Naive thymus-derived CD8-positive, alpha-beta T cell (primary cell): ENCODE measurements around the gene CFL2. TPM values are rescaled to one million over a fixed set of nuclear protein-coding genes. Genes with fewer than 3 reads are reported as not detected.
"Not testable (repeated sequence)": the region's sequence is repeated elsewhere in the genome, so short reads cannot be mapped to it uniquely, and the experiment has no call there.

Source experiments
- ATAC-seq, 2 donors: fragments of 150-1000 bp; cut with Tn5 transposase in 1 of 2; sonication (Bioruptor Pico), chemical (Tn5 transposase) in 1 of 2; 1 replicate in 1 of 2; 2 replicates in 1 of 2; pipeline ENCODE4 v1.10.0; 2021; ENCODE audit warnings: mild to moderate bottlenecking in 2 of 2, moderate library complexity in 2 of 2
- POLR2A ChIA-PET: fragments of 350-600 bp; sonication (Branson Sonifier 250); formaldehyde crosslinking; loops from one replicate; lab custom pipeline; 2021; ENCODE audit warnings: antibody characterized with exemption; lab: Charles Lee
- DNase-seq, 10 donors: peaks; one replicate each; pipeline versions ENCODE4 v3.0.0 to v3.0.0-alpha.2; 2020 to 2022
- H3K27ac Mint-ChIP-seq, 10 donors: one replicate each; pipeline ENCODE4 v1.8.0; 2020 to 2022; ENCODE audit warnings: mild to moderate bottlenecking in 10 of 10, mixed read lengths in 10 of 10, moderate library complexity in 4 of 10, inconsistent platforms in 1 of 10
- H3K27me3 Mint-ChIP-seq, 5 donors: one replicate each; pipeline ENCODE4 v1.8.0; 2021 to 2022; ENCODE audit warnings: mixed read lengths in 5 of 5
- H3K36me3 Mint-ChIP-seq, 3 donors: one replicate each; pipeline ENCODE4 v1.8.0; 2020 to 2022; ENCODE audit warnings: mixed read lengths in 3 of 3, mild to moderate bottlenecking in 2 of 3, inconsistent platforms in 1 of 3
- H3K4me1 Mint-ChIP-seq, 4 donors: one replicate each; pipeline ENCODE4 v1.8.0; 2021 to 2022; ENCODE audit warnings: mixed read lengths in 4 of 4
- H3K4me3 Mint-ChIP-seq, 10 donors: one replicate each; pipeline ENCODE4 v1.8.0; 2020 to 2022; ENCODE audit warnings: mild to moderate bottlenecking in 10 of 10, mixed read lengths in 10 of 10, moderate library complexity in 6 of 10, inconsistent platforms in 1 of 10
- H3K9me3 Mint-ChIP-seq, 9 donors: one replicate each; pipeline ENCODE4 v1.8.0; 2020 to 2022; ENCODE audit warnings: mixed read lengths in 9 of 9, mild to moderate bottlenecking in 3 of 9, inconsistent platforms in 1 of 9, moderate library complexity in 1 of 9
- polyA plus RNA-seq, 3 donors: library from polyadenylated mRNA; unstranded; fragments of 300-500 nt; fragmentation: Illumina TruSeq; gene quantifications; one replicate each; pipeline ENCODE4 v1.2.3, GENCODE V29; 2021
- total RNA-seq, 8 experiments: library from RNA in 2 of 8; stranded (reverse) in 2 of 8; gene quantifications; one replicate each; pipeline ENCODE4 v1.2.3 and lab custom pipeline; 2021 to 2026

Gene CFL2
- total RNA-seq (10 to 100 TPM; 21.3 to 22.7 TPM), polyA plus RNA-seq (10 to 100 TPM in 1 of 3 donors, 1 to 10 TPM in 2; 7.4 to 15.9 (median 7.7) TPM), total RNA-seq (lab: John Stamatoyannopoulos, UW) (13.3 to 90.2 (median 23.2) reads per million in 6 experiments)

DNA sequence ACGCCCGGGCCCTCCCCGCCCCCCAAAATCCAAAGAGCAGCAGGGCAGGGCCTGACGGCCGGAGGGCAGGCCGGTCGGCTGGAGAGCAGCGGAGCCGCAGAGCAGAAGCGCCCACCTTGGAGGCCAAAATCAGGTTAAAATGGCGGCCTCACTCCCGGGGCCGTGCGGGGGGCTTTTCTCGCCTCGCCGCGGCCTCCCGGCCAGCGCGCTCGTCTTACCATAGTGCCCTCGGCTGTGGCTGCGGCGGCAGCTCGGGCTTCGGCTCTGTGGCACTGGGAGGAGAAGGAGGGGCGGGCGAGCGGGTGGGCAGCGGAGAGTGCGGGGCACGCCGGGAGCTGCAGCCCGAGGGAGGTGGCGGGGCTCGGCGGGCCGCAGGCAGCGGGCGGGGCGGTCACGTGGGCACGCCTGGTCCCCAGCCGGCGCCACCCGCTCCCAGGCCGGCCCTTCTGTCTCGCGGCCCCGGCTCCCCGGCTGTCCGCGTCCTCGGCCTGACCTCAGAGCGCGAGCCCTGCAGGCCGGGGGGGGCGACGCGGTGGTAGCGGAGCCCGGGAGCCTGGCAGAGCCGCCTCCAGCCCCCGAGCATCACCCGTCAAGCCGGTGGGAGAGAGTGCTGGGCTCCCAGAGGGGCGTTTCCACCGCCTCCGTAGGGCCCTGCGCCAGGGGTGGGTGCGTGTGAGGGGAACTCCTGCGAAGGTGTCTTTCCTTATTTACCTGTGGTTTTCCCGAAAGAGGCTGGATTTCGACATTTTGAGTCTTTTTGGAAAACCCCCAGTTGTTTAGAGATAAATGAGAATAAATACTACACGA is at the start of gene CFL2:
Gene CFL2, minus strand, starts transcription at position 274 of the 807 bp plus-strand sequence. Its CDS starts 53 bp downstream, at position 221.
- Mint-ChIP-seq H3K4me1 (peaks cover 6 to 34% (median 22%) of the 10 kb centered on the region in 4 donors), H3K27ac (peak within 1 kb of the TSS; percentile 84 to 98 (median 94)), H3K27me3 (no peaks in the 10 kb centered on the region), H3K9me3 (no peaks in the 10 kb centered on the region), H3K36me3 (peaks cover 0 to 21% (median 0%) of the 10 kb centered on the region in 3 donors), H3K4me3 (peak within 1 kb of the TSS; percentile 86 to 95 (median 92))
- ATAC-seq (peak; percentile 88 to 89), DNase-seq (peak; percentile 43 to 85 (median 68))
- POLR2A ChIA-PET: interaction anchor here (1.0 to 1.7 kb wide), 3 partner anchors 8 to 158 kb away, joined by 3 to 5 read pairs (median 3); partner anchors contain the start of gene SNX6

DNA sequence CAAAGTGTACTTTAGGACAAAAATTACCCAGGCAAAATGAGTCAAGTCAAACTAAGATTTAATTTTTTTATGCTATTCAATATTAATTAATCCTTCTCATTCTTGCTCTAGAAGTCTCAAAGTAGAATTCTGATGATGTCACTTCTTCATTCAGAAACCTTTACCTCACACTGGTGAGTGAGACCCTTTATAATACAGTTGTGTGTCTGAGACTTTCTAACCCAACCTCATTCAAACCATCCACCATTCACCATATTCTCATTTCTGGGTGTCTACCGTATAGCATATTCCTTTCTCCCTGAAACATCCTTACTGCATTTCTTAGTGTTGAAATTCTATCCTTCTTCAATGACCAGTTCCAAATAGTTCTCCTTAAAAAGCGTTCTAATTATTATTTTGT is 40.8 kb upstream of the CFL2 start:
- ATAC-seq (no peak), DNase-seq (no peak)
- H3K27me3 Mint-ChIP-seq: no peaks in the 10 kb centered on the region
- H3K36me3 Mint-ChIP-seq: peaks cover 0 to 79% (median 15%) of the 10 kb centered on the region in 3 donors
- peaks cover 0 to 2% (median 0%) of the 10 kb centered on the region in 4 donors for H3K4me1 Mint-ChIP-seq
- POLR2A ChIA-PET: no interaction called here
- H3K9me3 Mint-ChIP-seq: no peaks in the 10 kb centered on the region
- H3K27ac Mint-ChIP-seq: peak overlapping the region in 1 of 10 donors; percentile 0
- H3K4me3 Mint-ChIP-seq: no peak overlapping the region

DNA sequence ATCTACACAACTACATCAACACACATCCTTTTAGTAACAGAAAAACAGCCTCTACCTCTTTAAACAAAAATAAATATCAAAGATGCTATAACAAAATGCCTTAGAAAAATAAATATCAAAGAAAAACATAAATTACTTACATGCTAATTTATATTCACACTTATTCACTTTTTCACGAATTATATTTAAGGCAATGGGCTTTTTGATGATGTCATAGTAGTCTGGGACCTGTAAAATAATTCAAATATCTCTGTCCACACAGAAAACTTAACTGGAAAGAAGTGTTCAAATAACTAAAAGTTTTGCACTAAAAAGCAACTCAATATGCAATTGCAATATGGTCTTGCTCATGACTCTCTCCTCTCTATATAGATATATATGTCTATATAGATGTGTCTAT is 40.3 kb upstream of the CFL2 start:
- ATAC-seq: no peak
- POLR2A ChIA-PET: no interaction called here
- Mint-ChIP-seq H3K27ac (peak overlapping the region in 3 of 10 donors; percentile 32 to 56 (median 53)), H3K4me1 (peaks cover 0 to 2% (median 0%) of the 10 kb centered on the region in 4 donors), H3K9me3 (no peaks in the 10 kb centered on the region), H3K4me3 (no peak overlapping the region), H3K27me3 (no peaks in the 10 kb centered on the region), H3K36me3 (peaks cover 0 to 76% (median 13%) of the 10 kb centered on the region in 3 donors)
- DNase-seq: no peak

DNA sequence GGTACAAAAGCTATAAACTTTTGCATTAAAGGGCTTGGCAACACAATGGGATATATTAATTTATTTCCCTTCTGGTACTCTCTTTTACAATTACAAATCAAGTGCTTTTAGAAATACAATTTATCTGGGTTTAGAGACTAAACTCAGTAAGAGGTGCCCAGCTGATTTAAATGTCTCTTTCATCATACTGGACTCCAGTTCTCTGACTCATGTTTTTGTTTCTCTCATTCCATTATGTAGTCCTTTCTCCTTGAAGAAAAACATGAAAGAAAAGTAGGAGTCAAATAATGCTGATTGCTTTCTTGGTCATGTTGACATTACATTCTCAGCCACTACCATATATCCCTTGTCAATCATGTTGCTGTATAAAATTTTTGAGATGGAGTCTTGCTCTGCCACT is 36.3 kb upstream of the CFL2 start:
- no peak for DNase-seq
- ATAC-seq: no peak
- H3K4me1 Mint-ChIP-seq: peaks cover 0 to 2% (median 0%) of the 10 kb centered on the region in 4 donors
- no peak overlapping the region for H3K4me3 Mint-ChIP-seq
- POLR2A ChIA-PET: no interaction called here
- H3K9me3 Mint-ChIP-seq: no peaks in the 10 kb centered on the region
- H3K27me3 Mint-ChIP-seq: no peaks in the 10 kb centered on the region
- peak overlapping the region in 1 of 10 donors; percentile 76 for H3K27ac Mint-ChIP-seq
- H3K36me3 Mint-ChIP-seq: peaks cover 0 to 41% (median 7%) of the 10 kb centered on the region in 3 donors

DNA sequence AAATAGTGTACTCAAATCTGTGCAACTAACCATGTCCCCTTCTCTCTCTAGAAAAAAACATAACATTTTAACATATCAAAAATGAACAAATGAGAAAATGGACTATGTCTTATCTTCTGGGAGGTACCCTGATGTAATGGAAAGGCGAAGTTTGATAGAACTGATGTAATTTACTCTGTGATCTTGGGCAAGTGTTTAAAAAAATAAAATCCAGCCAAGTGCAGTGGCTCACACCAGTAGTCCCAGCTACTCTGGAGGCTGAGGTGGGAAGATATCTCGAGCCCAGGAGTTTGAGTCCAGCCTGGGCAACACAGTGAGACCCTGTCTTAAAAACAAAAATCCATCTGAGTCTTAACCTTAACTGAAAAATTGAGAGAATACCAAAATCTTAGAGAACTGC is 35.8 kb upstream of the CFL2 start:
- Mint-ChIP-seq H3K9me3 (no peaks in the 10 kb centered on the region), H3K27me3 (no peaks in the 10 kb centered on the region), H3K36me3 (peaks cover 0 to 37% (median 4%) of the 10 kb centered on the region in 3 donors), H3K27ac (peak overlapping the region in 1 of 10 donors; percentile 53), H3K4me3 (no peak overlapping the region), H3K4me1 (no peaks in the 10 kb centered on the region)
- POLR2A ChIA-PET: no interaction called here
- DNase-seq (no peak), ATAC-seq (no peak)

DNA sequence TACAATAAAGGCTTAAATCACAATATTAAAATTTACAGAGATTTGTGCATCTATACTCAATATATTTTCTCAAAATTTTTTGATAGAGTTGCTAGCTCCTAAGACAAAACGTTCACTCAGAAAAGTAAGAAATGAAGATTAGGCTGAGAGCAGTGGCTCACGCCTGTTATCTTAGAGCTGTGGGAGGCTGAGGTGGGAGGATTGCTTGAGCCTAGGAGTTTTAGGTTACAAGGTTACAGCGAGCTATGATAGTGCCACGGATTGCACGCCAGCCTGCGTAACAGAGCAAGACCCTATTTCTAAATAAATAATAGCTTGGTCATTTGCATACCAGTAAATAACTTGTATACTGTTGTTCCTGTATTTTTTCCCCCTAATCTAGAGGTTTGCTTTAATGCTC is 35.0 kb upstream of the CFL2 start:
- ATAC-seq (no peak), DNase-seq (no peak)
- POLR2A ChIA-PET: no interaction called here

DNA sequence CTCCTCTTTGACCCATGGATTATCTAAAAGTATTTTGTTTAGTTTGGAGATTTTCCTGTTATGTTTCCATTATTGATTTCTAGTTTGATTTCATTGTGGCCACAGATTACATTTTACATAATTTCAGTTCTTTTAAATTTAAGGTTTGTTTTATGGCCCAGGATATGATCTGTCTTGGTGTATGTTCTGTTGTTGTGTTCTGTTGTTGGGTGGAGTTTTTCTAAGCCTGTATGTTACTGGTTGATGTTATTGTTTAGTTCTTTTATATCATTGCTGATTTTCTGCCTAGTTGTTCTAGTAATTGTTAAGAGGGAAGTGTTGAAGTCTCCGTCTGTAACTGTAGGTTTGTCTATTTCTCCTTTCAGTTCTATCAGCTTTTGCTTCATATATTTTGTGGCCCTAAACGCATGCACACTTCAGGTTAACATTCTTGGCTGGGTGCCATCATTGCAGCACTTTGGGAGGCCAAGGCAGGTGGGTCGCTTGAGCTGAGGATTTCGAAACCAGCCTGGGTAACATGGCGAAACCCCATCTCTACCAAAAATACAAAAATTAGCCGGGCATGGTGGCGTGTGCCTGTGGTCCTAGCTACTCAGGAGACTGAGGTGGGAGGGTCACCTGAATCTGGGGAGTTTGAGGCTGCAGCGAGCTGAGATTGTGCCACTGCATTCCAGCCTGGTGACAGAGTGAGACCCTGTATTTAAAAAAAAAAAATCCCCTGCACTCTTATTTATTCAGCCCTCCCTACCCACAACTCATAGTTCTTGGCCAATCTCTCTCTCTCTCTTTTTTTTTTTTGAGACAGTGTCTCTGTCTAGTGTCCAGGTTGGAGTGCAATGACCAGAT is 28.1 kb upstream of the CFL2 start:
- Mint-ChIP-seq H3K4me3 (peak overlapping the region in 2 of 10 donors; percentile 4 to 36), H3K4me1 (peaks cover 12 to 18% (median 15%) of the 10 kb centered on the region in 4 donors), H3K36me3 (peaks cover 0 to 4% (median 0%) of the 10 kb centered on the region in 3 donors), H3K27me3 (no peaks in the 10 kb centered on the region), H3K27ac (peak overlapping the region in 3 of 10 donors; percentile 20 to 74 (median 31)), H3K9me3 (no peaks in the 10 kb centered on the region)
- POLR2A ChIA-PET: interaction anchor here (0.7 kb wide), 1 partner anchor 685 kb away, joined by 3 read pairs; no protein-coding TSS in a partner anchor
- DNase-seq (no peak), ATAC-seq (no peak)

More for the DNA sequence above, 35.0 kb upstream of the CFL2 start:
- Mint-ChIP-seq H3K27me3 (no peaks in the 10 kb centered on the region), H3K36me3 (peaks cover 0 to 29% (median 3%) of the 10 kb centered on the region in 3 donors), H3K9me3 (no peaks in the 10 kb centered on the region), H3K27ac (no peak overlapping the region), H3K4me3 (no peak overlapping the region), H3K4me1 (no peaks in the 10 kb centered on the region)

DNA sequence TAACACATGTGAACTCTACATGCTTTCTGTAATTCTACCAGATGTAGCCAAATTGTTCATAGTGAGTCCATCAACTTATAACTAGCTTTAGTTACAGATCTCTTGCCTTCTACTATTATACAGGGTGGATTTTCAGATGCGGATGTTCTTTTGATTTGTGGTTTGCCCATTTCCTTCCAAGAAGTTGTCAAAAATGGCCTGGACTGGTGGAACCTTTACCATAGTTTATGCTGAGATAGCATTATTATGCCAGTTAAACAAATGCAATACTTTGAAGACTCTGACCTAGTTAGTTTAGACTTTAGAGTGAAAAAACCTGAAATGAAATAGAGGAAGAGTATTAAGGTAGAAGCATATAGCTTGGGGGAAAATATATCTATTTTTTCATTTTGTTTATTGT is 27.4 kb upstream of the CFL2 start:
- POLR2A ChIA-PET: no interaction called here
- DNase-seq (peak in 2 of 10 donors; percentile 7 to 16), ATAC-seq (peak in 1 of 2 donors; percentile 59)
- H3K36me3 Mint-ChIP-seq: peaks cover 0 to 4% (median 0%) of the 10 kb centered on the region in 3 donors
- no peaks in the 10 kb centered on the region for H3K27me3 Mint-ChIP-seq
- H3K9me3 Mint-ChIP-seq: no peaks in the 10 kb centered on the region
- H3K27ac Mint-ChIP-seq: peak overlapping the region in 1 of 10 donors; percentile 20
- peaks cover 12 to 18% (median 15%) of the 10 kb centered on the region in 4 donors for H3K4me1 Mint-ChIP-seq
- peak overlapping the region in 3 of 10 donors; percentile 15 to 56 (median 37) for H3K4me3 Mint-ChIP-seq

DNA sequence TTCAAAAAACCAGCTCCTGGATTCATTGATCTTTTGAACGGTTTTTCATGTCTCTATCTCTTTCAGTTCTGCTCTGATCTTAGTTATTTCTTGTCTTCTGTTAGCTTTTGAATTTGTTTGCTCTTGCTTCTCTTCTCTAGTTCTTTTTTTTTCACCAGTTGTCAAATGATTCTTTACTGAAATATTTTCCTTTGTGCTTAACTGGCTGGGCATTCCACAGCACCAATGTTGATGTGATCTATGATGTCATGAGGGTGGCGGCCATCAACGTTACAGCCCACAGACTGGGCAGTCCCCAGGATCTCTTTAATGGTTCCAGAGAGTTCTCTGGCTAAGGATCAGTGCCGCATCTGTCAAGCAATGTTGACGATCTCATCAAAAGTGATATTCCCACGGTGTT is 25.7 kb upstream of the CFL2 start:
- H3K27me3 Mint-ChIP-seq, ATAC-seq, POLR2A ChIA-PET, H3K4me3 Mint-ChIP-seq, H3K27ac Mint-ChIP-seq, H3K36me3 Mint-ChIP-seq, DNase-seq, H3K9me3 Mint-ChIP-seq: not testable (repeated sequence)
- H3K4me1 Mint-ChIP-seq: peaks cover 12 to 18% (median 15%) of the 10 kb centered on the region in 4 donors

DNA sequence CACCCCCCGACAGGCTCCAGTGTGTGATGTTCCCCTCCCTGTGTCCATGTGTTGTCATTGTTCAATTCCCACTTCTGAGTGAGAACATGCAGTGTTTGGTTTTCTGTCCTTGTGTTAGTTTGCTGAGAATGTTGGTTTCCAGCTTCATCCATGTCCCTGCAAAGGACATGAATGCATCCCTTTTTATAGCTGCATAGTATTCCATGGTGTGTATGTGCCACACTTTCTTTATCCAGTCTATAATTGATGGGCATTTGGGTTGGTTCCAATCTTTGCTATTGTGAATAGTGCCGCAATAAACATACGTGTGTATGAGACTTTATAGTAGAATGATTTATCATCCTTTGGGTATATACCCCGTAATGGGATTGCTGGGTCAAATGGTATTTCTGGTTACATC is 22.7 kb upstream of the CFL2 start:
- H3K4me3 Mint-ChIP-seq, ATAC-seq, H3K36me3 Mint-ChIP-seq, DNase-seq, H3K9me3 Mint-ChIP-seq, H3K4me1 Mint-ChIP-seq, POLR2A ChIA-PET: not testable (repeated sequence)
- peak overlapping the region in 1 of 10 donors; percentile 26 for H3K27ac Mint-ChIP-seq
- H3K27me3 Mint-ChIP-seq: peaks cover 0 to 11% (median 2%) of the 10 kb centered on the region in 5 donors

DNA sequence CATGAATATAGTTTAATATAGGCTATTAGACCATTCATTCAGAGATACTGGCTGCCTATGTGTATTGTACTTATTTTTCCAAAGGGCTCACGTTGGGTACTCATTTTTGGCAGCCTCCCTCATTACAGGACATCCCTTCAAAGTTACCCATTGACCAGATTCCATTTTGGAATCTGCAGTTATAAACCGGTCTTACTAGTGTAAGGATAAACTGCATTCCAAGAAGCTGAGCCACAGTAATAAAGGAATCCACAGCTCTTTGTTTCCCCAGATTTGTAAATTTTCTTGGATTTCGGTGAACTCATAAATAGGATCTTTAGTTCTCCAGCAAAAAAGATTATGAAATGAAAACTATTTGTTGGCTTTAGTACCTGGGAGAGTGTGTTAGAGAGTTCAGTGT is 18.9 kb upstream of the CFL2 start:
- no peaks in the 10 kb centered on the region for H3K9me3 Mint-ChIP-seq
- no peak overlapping the region for H3K4me3 Mint-ChIP-seq
- H3K27me3 Mint-ChIP-seq: peaks cover 0 to 14% (median 2%) of the 10 kb centered on the region in 5 donors
- ATAC-seq: no peak
- POLR2A ChIA-PET: interaction anchor here (0.6 kb wide), 1 partner anchor 223 kb away, joined by 4 read pairs; no protein-coding TSS in a partner anchor
- no peaks in the 10 kb centered on the region for H3K4me1 Mint-ChIP-seq
- H3K27ac Mint-ChIP-seq: no peak overlapping the region
- no peak for DNase-seq
- H3K36me3 Mint-ChIP-seq: no peaks in the 10 kb centered on the region

DNA sequence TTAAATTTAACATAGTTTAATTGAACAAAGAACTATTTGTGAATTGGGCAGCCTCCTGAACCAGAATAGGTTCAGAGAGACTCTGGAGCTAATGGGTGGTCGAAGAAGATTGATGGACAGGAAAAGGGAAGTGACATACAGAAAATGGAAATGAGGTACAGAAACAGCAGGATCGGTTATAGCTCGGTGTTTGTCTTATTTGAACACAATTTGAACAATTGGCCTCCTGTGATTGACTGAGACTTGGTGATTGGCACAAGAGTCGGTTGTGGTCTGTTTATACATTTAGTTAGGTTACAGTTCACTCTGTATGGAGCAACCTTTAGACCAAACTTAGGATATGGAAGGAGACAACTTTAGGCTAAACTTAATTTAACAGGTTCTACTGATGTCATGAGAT is 18.4 kb upstream of the CFL2 start:
- Mint-ChIP-seq H3K27me3 (peaks cover 0 to 14% (median 2%) of the 10 kb centered on the region in 5 donors), H3K36me3 (no peaks in the 10 kb centered on the region), H3K27ac (no peak overlapping the region), H3K4me3 (no peak overlapping the region), H3K9me3 (no peaks in the 10 kb centered on the region), H3K4me1 (no peaks in the 10 kb centered on the region)
- POLR2A ChIA-PET: interaction anchor here (0.6 kb wide), 1 partner anchor 224 kb away, joined by 4 read pairs; no protein-coding TSS in a partner anchor
- ATAC-seq (no peak), DNase-seq (no peak)
